Spleen (tissue), 11 donors: Measurements from ENCODE around the gene DMWD. TPM values are rescaled to one million over a fixed set of nuclear protein-coding genes. Genes with fewer than 3 reads are reported as not detected.
A peak's percentile ranks its signal among the peaks of the same experiment; 100 is the strongest.

Source experiments
- DNase-seq: peaks from one replicate; pipeline ENCODE4 v3.0.0-alpha.2; 2020
- H3K27ac ChIP-seq, 8 donors: fragments of 200-600 bp; sonication (generic) in 7 of 8; 1 replicate in 4 of 8; 2 replicates in 4 of 8; pipeline versions ENCODE4 v1.5.0 to v1.8.0; 2016 to 2021; ENCODE audit warnings: inconsistent platforms in 4 of 8, mild to moderate bottlenecking in 4 of 8, moderate library complexity in 1 of 8
- H3K27me3 ChIP-seq, 7 donors: fragments of 200-600 bp; sonication (generic) in 6 of 7; replicated peaks in 1 of 7; 1 replicate in 4 of 7; 2 replicates in 3 of 7; pipeline versions ENCODE4 v1.5.0 to v1.8.0; 2016 to 2021; ENCODE audit warnings: inconsistent platforms in 3 of 7, mild to moderate bottlenecking in 1 of 7
- H3K36me3 ChIP-seq, 6 donors: fragments of 200-600 bp; sonication (generic) in 5 of 6; 1 replicate in 4 of 6; 2 replicates in 2 of 6; pipeline versions ENCODE4 v1.5.0 to v1.8.0; 2016 to 2021; ENCODE audit warnings: inconsistent platforms in 2 of 6
- H3K4me1 ChIP-seq, 6 donors: fragments of 200-600 bp; sonication (generic) in 5 of 6; 1 replicate in 3 of 6; 2 replicates in 3 of 6; pipeline versions ENCODE4 v1.5.0 to v1.8.0; 2016 to 2021; ENCODE audit warnings: inconsistent platforms in 3 of 6
- H3K4me3 ChIP-seq, 8 donors: fragments of 200-600 bp; sonication (generic) in 7 of 8; 1 replicate in 4 of 8; 2 replicates in 4 of 8; pipeline versions ENCODE4 v1.5.0 to v1.8.0; 2016 to 2021; ENCODE audit warnings: inconsistent platforms in 4 of 8, mild to moderate bottlenecking in 4 of 8, moderate library complexity in 2 of 8
- H3K9me3 ChIP-seq, 8 donors: fragments of 200-600 bp; sonication (generic) in 7 of 8; 1 replicate in 4 of 8; 2 replicates in 4 of 8; pipeline versions ENCODE4 v1.5.0 to v1.8.0; 2016 to 2021; ENCODE audit warnings: inconsistent platforms in 4 of 8
- POLR2A ChIP-seq, 3 donors: fragments of 450-650 bp; IDR thresholded peaks; one replicate each; pipeline ENCODE4 v1.5.1; 2017; ENCODE audit warnings: antibody characterized with exemption in 3 of 3, mild to moderate bottlenecking in 1 of 3
- POLR2AphosphoS5 ChIP-seq, 3 donors: sonication (generic); formaldehyde crosslinking; IDR thresholded peaks; one replicate each; pipeline ENCODE4 v1.5.1; 2017; ENCODE audit warnings: antibody characterized with exemption in 3 of 3
- WGBS, 5 donors: extraction: QIAGEN DNeasy Blood & Tissue Kit in 3 of 5; methylation state at CpG; one replicate each; pipeline versions ENCODE4 v1.1.5 to v1.1.7; 2013 to 2018; 5-methylcytosine and 5-hydroxymethylcytosine counted together
- intact Hi-C: fragments of 100-400 bp; cut with DNase I; formaldehyde crosslinking; loops from one replicate; pipeline ENCODE4 v1.15.0; 2023; ENCODE audit warnings: low total_unique reads
- polyA plus RNA-seq, 3 donors: library from polyadenylated mRNA; stranded (reverse); fragments of 200-250 nt; gene quantifications; one replicate each; pipeline ENCODE4 v1.2.1, GENCODE V29; 2013
- total RNA-seq, 7 donors: library from RNA; depleted of rRNA in 3 of 7; stranded (reverse); fragments of >200 nt in 3 of 7; fragmentation: NEBNext Ultra II Directional in 4 of 7; extraction: Animal tissue kit (Norgen Biotek cat#: 25700) in 4 of 7; gene quantifications; one replicate each; pipeline versions ENCODE4 v1.1.0 to v1.2.1, GENCODE V29; 2016 to 2021
- TF ChIP-seq, protein P1 (sequence below), 11 experiments: fragments of 200-600 bp in 7 of 11; fragments of 450-650 bp in 4 of 11; sonication (generic) in 4 of 11; IDR thresholded peaks in 8 of 11; conservative IDR thresholded peaks in 3 of 11; 1 replicate in 7 of 11; 2 replicates in 4 of 11; pipeline versions ENCODE4 v1.4.0 to v1.8.0; 2016 to 2021; ENCODE audit warnings: antibody characterized with exemption in 11 of 11, inconsistent platforms in 4 of 11, mild to moderate bottlenecking in 1 of 11
- donor health status: healthy with polysubstance abuse.
- donor health status: DM: no; HTN: no; CAD: no; lungs with moderate emphysema.
- donor health status: DM: no; HTN: no; CAD: no.
- donor health status: Bipolar disorder and iron deficiency.
- donor health status: healthy.
- donor health status: DM: no; HTN: no; CAD: no.
- donor health status: DM: yes; HTN: yes; CAD: no.

Gene DMWD
- total and polyA plus RNA-seq, 10 donors = 6.4 to 57.0 (median 42.6) TPM

DNA sequence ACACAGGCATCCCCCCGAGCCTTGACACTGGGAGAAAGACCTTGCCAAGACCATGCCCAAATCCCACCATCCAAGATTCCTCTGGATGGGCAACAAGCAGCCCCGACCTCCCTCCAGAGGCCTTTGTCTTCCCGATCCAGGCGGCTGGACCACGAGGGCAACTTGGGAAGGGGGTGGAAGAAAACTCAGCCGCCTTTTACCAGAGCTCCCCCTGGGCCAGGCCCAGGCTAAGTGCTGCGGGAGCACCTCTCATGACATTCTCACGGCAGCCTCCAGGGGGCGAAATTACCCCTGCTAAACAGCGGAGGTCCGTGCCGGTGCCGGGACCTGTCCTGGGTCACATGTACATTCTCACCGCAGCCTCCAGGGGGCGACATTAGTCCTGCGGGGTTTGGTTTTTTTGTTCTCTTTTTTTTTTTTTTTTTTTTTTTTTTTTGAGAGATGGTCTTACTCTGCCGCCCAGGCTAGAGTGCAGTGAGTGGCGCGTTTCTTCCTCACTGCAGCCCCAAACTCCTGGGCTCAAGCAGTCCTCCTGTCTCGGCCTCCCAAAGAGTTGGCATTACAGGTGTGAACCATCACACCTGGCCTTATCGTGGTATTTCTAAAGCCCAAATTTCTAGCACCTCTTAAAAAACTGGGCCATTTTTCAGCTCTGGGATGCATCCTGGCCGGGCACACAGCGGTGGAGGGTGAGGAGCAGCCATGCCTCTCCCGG is 24.5 kb upstream of the DMWD start:
- intact Hi-C loops = no loop called here
- Histone ChIP-seq H3K4me1 (peaks cover 0 to 34% (median 23%) of the 10 kb centered on the region in 6 donors), H3K36me3 (peaks cover 0 to 70% (median 25%) of the 10 kb centered on the region in 6 donors), H3K9me3 (no peaks in the 10 kb centered on the region), H3K27me3 (peaks cover 0 to 40% (median 3%) of the 10 kb centered on the region in 7 donors), H3K27ac (no peak overlapping the region), H3K4me3 (no peak overlapping the region)
- peak; percentile 99 for DNase-seq
- TF ChIP-seq POLR2A (IDR thresholded peaks at IDR 0.05) = no peak
- TF ChIP-seq, protein P1, sequence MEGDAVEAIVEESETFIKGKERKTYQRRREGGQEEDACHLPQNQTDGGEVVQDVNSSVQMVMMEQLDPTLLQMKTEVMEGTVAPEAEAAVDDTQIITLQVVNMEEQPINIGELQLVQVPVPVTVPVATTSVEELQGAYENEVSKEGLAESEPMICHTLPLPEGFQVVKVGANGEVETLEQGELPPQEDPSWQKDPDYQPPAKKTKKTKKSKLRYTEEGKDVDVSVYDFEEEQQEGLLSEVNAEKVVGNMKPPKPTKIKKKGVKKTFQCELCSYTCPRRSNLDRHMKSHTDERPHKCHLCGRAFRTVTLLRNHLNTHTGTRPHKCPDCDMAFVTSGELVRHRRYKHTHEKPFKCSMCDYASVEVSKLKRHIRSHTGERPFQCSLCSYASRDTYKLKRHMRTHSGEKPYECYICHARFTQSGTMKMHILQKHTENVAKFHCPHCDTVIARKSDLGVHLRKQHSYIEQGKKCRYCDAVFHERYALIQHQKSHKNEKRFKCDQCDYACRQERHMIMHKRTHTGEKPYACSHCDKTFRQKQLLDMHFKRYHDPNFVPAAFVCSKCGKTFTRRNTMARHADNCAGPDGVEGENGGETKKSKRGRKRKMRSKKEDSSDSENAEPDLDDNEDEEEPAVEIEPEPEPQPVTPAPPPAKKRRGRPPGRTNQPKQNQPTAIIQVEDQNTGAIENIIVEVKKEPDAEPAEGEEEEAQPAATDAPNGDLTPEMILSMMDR (IDR thresholded peaks at IDR 0.05 in 8 of 11, conservative IDR thresholded peaks at IDR 0.05 in 3 of 11) = peak; percentile 97 to 99 (median 98)
- peak; percentile 58 to 76 (median 70) for TF ChIP-seq POLR2AphosphoS5 (IDR thresholded peaks at IDR 0.05)
- 16 to 21% (median 19%) methylated on average over 24 of the region's 24 CpGs for WGBS, 5 donors

DNA sequence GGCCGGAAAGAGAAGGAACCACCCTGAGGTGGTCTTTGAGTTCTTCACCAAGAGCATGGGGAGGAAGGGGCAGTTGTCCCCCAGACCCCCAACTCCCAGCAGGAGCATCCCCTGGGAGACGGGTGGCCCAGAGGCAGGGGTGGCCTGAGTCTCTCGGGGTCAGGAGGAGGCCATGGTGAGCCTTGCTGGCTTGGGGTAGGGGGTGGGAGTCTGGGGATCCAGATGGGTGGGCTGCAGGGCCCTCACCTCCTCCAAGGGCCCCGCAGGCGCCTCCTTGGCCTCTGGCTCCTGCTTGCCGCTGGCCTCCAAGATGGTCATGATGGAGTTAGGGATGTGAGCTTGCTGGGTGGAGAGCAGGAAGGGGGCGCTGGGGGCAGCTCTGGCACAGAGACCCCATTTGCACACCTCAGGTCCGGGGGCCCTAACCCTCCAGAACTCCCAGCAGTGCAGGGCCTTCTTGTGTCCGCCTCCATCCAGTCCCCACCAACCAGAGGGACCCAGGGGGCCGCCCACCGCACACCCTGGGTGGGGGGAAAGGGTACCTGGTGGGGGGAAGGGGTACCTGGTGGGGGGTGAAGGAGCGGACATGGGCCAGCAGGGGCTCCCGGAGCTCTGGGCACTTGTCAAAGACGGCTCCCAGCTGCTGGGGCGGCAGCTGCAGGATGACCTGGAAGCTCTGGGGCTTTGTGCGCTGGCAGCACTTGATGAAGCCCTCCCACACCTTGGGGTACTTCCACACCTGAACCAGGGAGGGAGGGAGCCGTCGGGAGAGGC is 23.8 kb upstream of the DMWD start:
- Histone ChIP-seq H3K27ac (no peak overlapping the region), H3K27me3 (peaks cover 0 to 40% (median 3%) of the 10 kb centered on the region in 7 donors), H3K9me3 (no peaks in the 10 kb centered on the region), H3K4me1 (peaks cover 0 to 34% (median 23%) of the 10 kb centered on the region in 6 donors), H3K4me3 (peak overlapping the region in 1 of 8 donors; percentile 62), H3K36me3 (peaks cover 0 to 62% (median 21%) of the 10 kb centered on the region in 6 donors)
- 73 to 79% (median 74%) methylated on average over 14 to 18 of the region's 18 CpGs for WGBS, 5 donors
- DNase-seq = no peak
- TF ChIP-seq POLR2A (IDR thresholded peaks at IDR 0.05) (no peak), POLR2AphosphoS5 (IDR thresholded peaks at IDR 0.05) (peak in 1 of 3 donors; percentile 13)
- TF ChIP-seq, protein P1 (IDR thresholded peaks at IDR 0.05 in 8 of 11, conservative IDR thresholded peaks at IDR 0.05 in 3 of 11) = no peak
- intact Hi-C loops = no loop called here

DNA sequence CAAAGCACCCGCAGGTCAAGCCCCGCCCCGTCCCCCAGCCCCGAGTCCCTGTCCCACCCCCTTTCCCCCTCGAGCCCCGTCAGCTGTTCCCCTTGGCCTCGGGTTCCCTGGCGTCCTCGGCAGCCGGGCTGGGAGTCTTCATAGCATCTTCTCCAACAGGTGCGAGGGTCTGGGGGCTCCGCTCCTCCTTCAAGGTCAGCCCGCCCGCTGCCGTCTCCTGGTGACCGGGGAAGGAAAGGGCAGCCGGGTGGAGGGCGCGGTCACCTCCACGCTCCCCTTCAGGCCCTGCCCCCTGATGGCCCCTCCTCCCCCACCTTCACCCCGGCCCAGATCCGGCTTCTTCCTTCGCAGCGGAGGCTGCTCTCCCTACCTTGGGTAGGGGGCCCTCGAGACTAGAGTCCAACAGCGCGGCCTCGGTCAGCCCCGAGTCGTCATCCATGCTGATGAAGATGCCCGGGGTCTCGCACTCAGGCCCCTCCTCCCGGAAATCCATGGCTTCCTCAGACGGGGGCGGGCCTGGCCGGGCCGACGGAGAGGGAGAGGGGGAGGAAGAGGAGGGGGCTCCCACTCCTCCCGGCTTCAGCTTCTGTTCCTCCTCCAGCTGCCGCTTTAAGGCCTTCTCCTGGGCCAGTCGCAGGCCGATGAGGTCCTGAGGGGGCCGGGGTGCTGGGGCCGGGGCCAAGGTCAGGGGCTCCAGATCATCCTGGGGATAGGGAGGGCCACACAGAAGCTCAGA is 23.0 kb upstream of the DMWD start:
- H3K27ac ChIP-seq = no peak overlapping the region
- 4 to 13% (median 8%) methylated on average over 32 to 44 of the region's 44 CpGs for WGBS, 5 donors
- H3K36me3 ChIP-seq = peaks cover 0 to 55% (median 13%) of the 10 kb centered on the region in 6 donors
- peaks cover 0 to 34% (median 23%) of the 10 kb centered on the region in 6 donors for H3K4me1 ChIP-seq
- peaks cover 0 to 42% (median 3%) of the 10 kb centered on the region in 7 donors for H3K27me3 ChIP-seq
- DNase-seq = no peak
- no peaks in the 10 kb centered on the region for H3K9me3 ChIP-seq
- intact Hi-C loops = no loop called here
- H3K4me3 ChIP-seq = peak overlapping the region in 7 of 8 donors; percentile 8 to 62 (median 27)
- no peak for TF ChIP-seq POLR2A (IDR thresholded peaks at IDR 0.05)
- TF ChIP-seq POLR2AphosphoS5 (IDR thresholded peaks at IDR 0.05) = peak in 2 of 3 donors; percentile 38 to 63

DNA sequence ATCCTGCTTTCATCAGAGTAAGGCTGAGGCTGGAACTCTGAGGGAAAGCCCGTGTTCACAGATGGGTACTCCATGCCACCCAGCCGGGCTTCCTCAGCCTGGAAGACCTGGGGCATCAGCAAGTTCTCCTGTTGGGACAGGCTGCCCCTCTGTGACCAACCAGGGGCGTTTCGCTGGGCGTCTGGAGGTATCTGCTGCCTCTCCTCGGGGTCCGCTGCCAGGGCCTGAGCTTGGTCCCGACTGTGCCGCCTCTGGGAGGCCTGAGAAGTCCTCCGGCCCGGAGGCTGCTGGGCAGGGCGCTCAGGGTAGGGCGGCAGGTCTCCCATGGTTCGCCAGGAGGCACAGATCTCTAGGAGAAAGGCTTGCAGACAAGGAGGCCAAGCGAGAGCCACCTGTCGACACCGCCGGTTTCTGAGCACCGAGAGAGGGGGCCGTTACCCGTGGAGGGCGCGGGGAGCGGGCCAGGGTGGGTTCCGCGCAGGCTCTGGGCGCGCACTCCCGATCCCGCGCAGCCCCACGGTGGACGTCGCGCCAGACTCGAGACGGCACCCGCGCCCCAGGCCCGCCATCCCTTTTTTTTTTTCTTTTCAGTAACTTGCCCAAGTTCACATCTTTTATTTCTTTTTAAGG is 22.3 kb upstream of the DMWD start, which contains the start of gene RSPH6A:
TSS of gene RSPH6A (minus strand) at position 458 of the 630 bp plus-strand sequence. CDS start at position 326, 132 bp downstream.
- H3K9me3 ChIP-seq = no peaks in the 10 kb centered on the region
- whole genome bisulfite sequencing, 5 donors = 22 to 33% (median 27%) methylated on average over 35 to 40 of the region's 40 CpGs
- H3K36me3 ChIP-seq = peaks cover 0 to 48% (median 8%) of the 10 kb centered on the region in 6 donors
- peak within 1 kb of the TSS in 7 of 8 donors; percentile 8 to 62 (median 27) for H3K4me3 ChIP-seq
- H3K27me3 ChIP-seq = peaks cover 0 to 46% (median 3%) of the 10 kb centered on the region in 7 donors
- peaks cover 0 to 38% (median 23%) of the 10 kb centered on the region in 6 donors for H3K4me1 ChIP-seq
- TF ChIP-seq, protein P1 (IDR thresholded peaks at IDR 0.05 in 8 of 11, conservative IDR thresholded peaks at IDR 0.05 in 3 of 11) = no peak
- TF ChIP-seq POLR2A (IDR thresholded peaks at IDR 0.05) (no peak), POLR2AphosphoS5 (IDR thresholded peaks at IDR 0.05) (peak in 1 of 3 donors; percentile 37)
- no peak within 1 kb of the TSS for H3K27ac ChIP-seq
- intact Hi-C loops = no loop called here
- DNase-seq = no peak
